Body of pancreas (tissue), 4 donors: ENCODE results near the gene SLC25A34. TPM values are rescaled to one million over a fixed set of nuclear protein-coding genes. Genes with fewer than 3 reads are reported as not detected.

Experiments
- ATAC-seq: fragments of 150-250 bp; one replicate; pipeline ENCODE4 v1.9.1; 2016
- DNase-seq, 4 donors: peaks; one replicate each; pipeline ENCODE4 v3.0.0-alpha.2; 2019
- H3K27ac ChIP-seq, 4 donors: fragments of 200-600 bp; sonication (generic); 1 replicate in 3 of 4; 2 replicates in 1 of 4; pipeline versions ENCODE4 v1.5.1 to v1.6.1; 2016 to 2019; ENCODE audit warnings: mild to moderate bottlenecking in 1 of 4, mixed read lengths in 1 of 4, moderate library complexity in 1 of 4
- H3K27me3 ChIP-seq, 2 donors: fragments of 200-600 bp; sonication (generic); one replicate each; pipeline ENCODE4 v1.6.0; 2016; ENCODE audit warnings: mild to moderate bottlenecking in 1 of 2
- H3K36me3 ChIP-seq, 2 donors: fragments of 200-600 bp; sonication (generic); replicated peaks in 1 of 2; 2 replicates each; pipeline ENCODE4 v1.5.1; 2016; ENCODE audit warnings: low read depth in 2 of 2; ENCODE audit not compliant: insufficient read depth in 1 of 2
- H3K4me1 ChIP-seq: fragments of 200-600 bp; sonication (generic); one replicate; pipeline ENCODE4 v1.6.0; 2016
- H3K4me3 ChIP-seq, 2 donors: fragments of 200-600 bp; sonication (generic); 1 replicate in 1 of 2; 2 replicates in 1 of 2; pipeline ENCODE4 v1.5.1; 2016 to 2019
- H3K9me3 ChIP-seq, 3 donors: fragments of 200-600 bp; sonication (generic); 1 replicate in 2 of 3; 2 replicates in 1 of 3; pipeline ENCODE4 v1.5.1; 2016
- POLR2A ChIP-seq, 3 donors: fragments of 450-650 bp; IDR thresholded peaks; one replicate each; pipeline ENCODE4 v1.6.1; 2016; ENCODE audit warnings: antibody characterized with exemption in 3 of 3, mild to moderate bottlenecking in 2 of 3
- WGBS, 2 donors: methylation state at CpG; one replicate each; pipeline ENCODE4 v1.1.5; 2017; 5-methylcytosine and 5-hydroxymethylcytosine counted together
- intact Hi-C: fragments of 100-400 bp; cut with DNase I; formaldehyde crosslinking; loops from one replicate; pipeline ENCODE4 v1.15.1; 2023
- total RNA-seq, 2 donors: library from RNA; depleted of rRNA; stranded (reverse); fragments of >200 nt; gene quantifications; one replicate each; pipeline ENCODE4 v1.1.0, GENCODE V29; 2016
- TF ChIP-seq, protein P1 (sequence below), 7 experiments: fragments of 450-650 bp in 4 of 7; fragments of 200-600 bp in 3 of 7; sonication (generic) in 3 of 7; IDR thresholded peaks; one replicate each; pipeline ENCODE4 v1.5.1; 2016 to 2019; ENCODE audit warnings: antibody characterized with exemption in 7 of 7

The SLC25A34 gene
- total RNA-seq, 2 donors from 2014 or later: 5.7 to 6.9 TPM

DNA sequence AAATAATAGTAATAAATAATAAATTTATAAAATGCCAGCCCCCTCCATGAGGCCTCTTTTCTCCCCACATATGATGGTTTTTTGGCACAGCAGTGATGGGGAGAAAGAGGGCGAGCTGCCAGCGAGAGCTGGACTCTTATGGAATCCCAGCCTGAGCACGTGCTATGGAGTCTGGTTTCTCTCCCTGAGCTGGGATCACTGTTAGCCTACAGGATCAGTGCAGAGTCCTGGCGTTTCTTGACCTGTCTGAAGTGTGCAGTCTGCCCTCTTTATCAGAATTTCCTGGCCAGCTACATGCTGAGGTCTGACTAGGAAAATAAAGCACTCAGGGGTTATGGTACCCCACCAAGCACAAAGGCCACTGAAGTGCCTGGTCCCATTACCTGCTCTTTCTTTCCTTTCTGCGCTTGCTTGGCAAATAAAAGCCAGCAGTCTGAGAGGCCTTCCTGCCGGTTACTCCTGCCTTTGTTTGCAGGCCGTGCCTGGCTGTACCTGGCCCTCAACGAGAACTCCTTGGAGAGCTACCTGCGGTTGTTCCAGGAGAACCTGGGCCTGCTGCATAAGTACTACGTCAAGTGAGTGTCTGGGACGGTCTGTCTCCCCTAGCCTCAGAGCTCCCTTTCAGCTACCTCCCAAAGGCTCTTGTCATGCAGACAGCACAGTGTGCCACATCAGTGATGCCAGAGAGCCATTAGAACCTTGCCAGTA, 18.5 kb upstream of the SLC25A34 start:
- DNase-seq: no peak
- peaks cover 0 to 16% of the 10 kb centered on the region in 2 donors for H3K36me3 ChIP-seq

DNA sequence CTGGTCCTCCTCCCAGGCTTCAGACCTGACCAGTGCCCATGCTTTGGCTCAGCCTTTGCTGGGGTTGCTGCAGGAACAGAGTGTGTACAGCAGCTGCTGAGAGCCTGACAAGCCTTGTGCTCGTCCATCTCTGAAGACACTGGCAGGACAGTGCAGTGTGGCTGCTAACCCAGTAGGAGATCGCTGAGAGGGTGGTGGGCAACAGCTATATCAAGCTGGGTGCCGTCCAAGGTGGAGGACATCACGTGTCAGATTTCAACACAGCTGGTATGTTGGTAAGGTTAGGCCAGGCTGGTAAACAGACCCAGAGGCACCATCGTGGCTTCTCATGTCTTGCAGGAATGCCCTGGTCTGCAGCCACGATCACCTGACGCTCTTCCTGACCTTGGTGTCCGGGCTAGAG, 17.9 kb upstream of the SLC25A34 start:
- Histone ChIP-seq H3K4me1 (no peaks in the 10 kb centered on the region), H3K27me3 (no peaks in the 10 kb centered on the region), H3K36me3 (peaks cover 0 to 16% of the 10 kb centered on the region in 2 donors), H3K4me3 (no peak overlapping the region), H3K9me3 (no peaks in the 10 kb centered on the region), H3K27ac (no peak overlapping the region)
- TF ChIP-seq POLR2A (IDR thresholded peaks at IDR 0.05): no peak
- TF ChIP-seq, protein P1, sequence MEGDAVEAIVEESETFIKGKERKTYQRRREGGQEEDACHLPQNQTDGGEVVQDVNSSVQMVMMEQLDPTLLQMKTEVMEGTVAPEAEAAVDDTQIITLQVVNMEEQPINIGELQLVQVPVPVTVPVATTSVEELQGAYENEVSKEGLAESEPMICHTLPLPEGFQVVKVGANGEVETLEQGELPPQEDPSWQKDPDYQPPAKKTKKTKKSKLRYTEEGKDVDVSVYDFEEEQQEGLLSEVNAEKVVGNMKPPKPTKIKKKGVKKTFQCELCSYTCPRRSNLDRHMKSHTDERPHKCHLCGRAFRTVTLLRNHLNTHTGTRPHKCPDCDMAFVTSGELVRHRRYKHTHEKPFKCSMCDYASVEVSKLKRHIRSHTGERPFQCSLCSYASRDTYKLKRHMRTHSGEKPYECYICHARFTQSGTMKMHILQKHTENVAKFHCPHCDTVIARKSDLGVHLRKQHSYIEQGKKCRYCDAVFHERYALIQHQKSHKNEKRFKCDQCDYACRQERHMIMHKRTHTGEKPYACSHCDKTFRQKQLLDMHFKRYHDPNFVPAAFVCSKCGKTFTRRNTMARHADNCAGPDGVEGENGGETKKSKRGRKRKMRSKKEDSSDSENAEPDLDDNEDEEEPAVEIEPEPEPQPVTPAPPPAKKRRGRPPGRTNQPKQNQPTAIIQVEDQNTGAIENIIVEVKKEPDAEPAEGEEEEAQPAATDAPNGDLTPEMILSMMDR (IDR thresholded peaks at IDR 0.05): no peak
- ATAC-seq: no peak
- intact Hi-C loops: no loop called here
- DNase-seq: no peak
- WGBS, 2 donors: 73 to 76% methylated on average over 6 to 8 of the region's 8 CpGs

More for the DNA sequence above, 18.5 kb upstream of the SLC25A34 start:
- WGBS, 2 donors: 83 to 96% methylated on average over 8 to 11 of the region's 11 CpGs
- Histone ChIP-seq H3K9me3 (no peaks in the 10 kb centered on the region), H3K4me3 (no peak overlapping the region), H3K27me3 (no peaks in the 10 kb centered on the region), H3K27ac (no peak overlapping the region), H3K4me1 (no peaks in the 10 kb centered on the region)
- intact Hi-C loops: no loop called here
- no peak for ATAC-seq
- TF ChIP-seq, protein P1 (IDR thresholded peaks at IDR 0.05): no peak
- no peak for TF ChIP-seq POLR2A (IDR thresholded peaks at IDR 0.05)

DNA sequence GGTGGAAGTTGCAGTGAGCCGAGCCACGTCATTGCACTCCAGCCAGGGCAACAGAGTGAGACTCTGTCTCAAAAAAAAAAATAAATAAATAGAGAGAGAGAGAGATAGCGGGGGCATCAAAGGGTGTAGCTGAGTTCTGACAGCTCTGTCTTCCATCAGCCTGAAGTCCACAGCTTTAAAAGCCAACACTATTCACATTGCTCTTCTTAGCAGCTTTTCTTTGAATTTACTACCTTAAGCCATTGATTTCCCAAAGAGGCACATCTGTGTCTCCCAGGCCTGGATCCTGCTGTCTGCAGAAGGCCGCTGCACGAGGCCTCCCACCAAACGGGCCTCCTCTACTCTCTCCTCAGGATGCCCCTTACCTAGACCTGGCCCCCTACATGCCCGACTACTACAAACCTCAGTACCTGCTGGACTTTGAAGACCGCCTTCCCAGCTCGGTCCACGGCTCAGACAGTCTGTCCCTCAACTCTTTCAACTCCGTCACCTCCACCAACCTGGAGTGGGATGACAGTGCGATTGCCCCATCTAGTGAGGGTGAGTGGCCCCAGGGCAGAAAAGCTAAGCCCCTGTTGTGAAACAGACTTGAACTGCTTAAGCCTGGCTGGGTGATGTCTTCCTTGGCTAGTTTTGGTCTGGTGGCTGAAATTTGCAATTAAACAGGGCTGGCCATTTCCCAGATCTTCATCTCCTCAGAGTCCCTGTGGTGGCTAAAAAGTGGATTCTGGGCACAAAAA, 16.5 kb upstream of the SLC25A34 start:
- no peak overlapping the region for H3K27ac ChIP-seq
- DNase-seq (no peak), ATAC-seq (no peak)
- H3K36me3 ChIP-seq: peaks cover 0 to 16% of the 10 kb centered on the region in 2 donors
- no peak overlapping the region for H3K4me3 ChIP-seq
- no peak for TF ChIP-seq POLR2A (IDR thresholded peaks at IDR 0.05)
- TF ChIP-seq, protein P1 (IDR thresholded peaks at IDR 0.05): no peak
- no peaks in the 10 kb centered on the region for H3K27me3 ChIP-seq
- intact Hi-C loops: no loop called here
- no peaks in the 10 kb centered on the region for H3K4me1 ChIP-seq
- 84 to 92% methylated on average over 11 to 12 of the region's 12 CpGs for WGBS, 2 donors
- no peaks in the 10 kb centered on the region for H3K9me3 ChIP-seq

GRCh38 chr1:15720861-15721260, 15.2 kb upstream of the SLC25A34 start:
- peaks cover 0 to 17% of the 10 kb centered on the region in 2 donors for H3K36me3 ChIP-seq
- WGBS, 2 donors: 91 to 95% methylated on average over 3 of the region's 3 CpGs
- H3K9me3 ChIP-seq: no peaks in the 10 kb centered on the region
- H3K27ac ChIP-seq: no peak overlapping the region
- H3K27me3 ChIP-seq: no peaks in the 10 kb centered on the region
- TF ChIP-seq, protein P1 (IDR thresholded peaks at IDR 0.05): no peak
- TF ChIP-seq POLR2A (IDR thresholded peaks at IDR 0.05): no peak
- no peak overlapping the region for H3K4me3 ChIP-seq
- intact Hi-C loops: no loop called here
- ATAC-seq (no peak), DNase-seq (no peak)
- no peaks in the 10 kb centered on the region for H3K4me1 ChIP-seq
